A549 (cell line): ENCODE data around the gene ZNF618. TPM values are rescaled to one million over a fixed set of nuclear protein-coding genes. Genes with fewer than 3 reads are reported as not detected.

ENCODE experiments used
- ATAC-seq, 2 experiments: fragments of 200-7000 bp in 1 of 2; fragments of >200 bp in 1 of 2; cut with Nextera tagmentation in 1 of 2; cut with Tn5 transposase in 1 of 2; 3 replicates each; pipeline versions ENCODE4 v1.8.0 to v1.9.1; 2018 to 2020; ENCODE audit warnings: mild to moderate bottlenecking in 1 of 2, moderate library complexity in 1 of 2
- CTCF ChIA-PET: fragments of 300-600 bp; sonication (Branson Sonifier 250); formaldehyde crosslinking; extraction: SDS; loops from one replicate; lab custom pipeline; 2021; ENCODE audit warnings: antibody characterized with exemption, inconsistent platforms; lab: Yijun Ruan, JAX
- POLR2A ChIA-PET: fragments of 350-600 bp; formaldehyde crosslinking; extraction: SDS; loops from one replicate; lab custom pipeline; 2021; ENCODE audit warnings: antibody characterized with exemption, inconsistent platforms; lab: Yijun Ruan, JAX
- DNase-seq, 2 experiments: peaks; one replicate each; pipeline versions ENCODE4 v3.0.0 to v3.0.0-alpha.2; 2011 to 2016; ENCODE audit warnings: low read depth in 1 of 2, low spot score in 1 of 2
- FAIRE-seq: peaks from 2 replicates; lab custom pipeline; 2011; peaks lifted over from hg19 to GRCh38; lab: Jason Lieb, UNC
- H3K27ac ChIP-seq, 2 experiments: fragments of >200 bp; sonication (Bioruptor Twin); formaldehyde crosslinking; 3 replicates each; pipeline ENCODE4 v1.5.1; 2016 to 2017
- H3K4me1 ChIP-seq: fragments of >200 bp; sonication (Bioruptor Twin); formaldehyde crosslinking; 3 replicates; pipeline ENCODE4 v1.6.1; 2016
- H3K4me2 ChIP-seq: fragments of >200 bp; sonication (Bioruptor Twin); formaldehyde crosslinking; 3 replicates; pipeline ENCODE4 v1.6.1; 2016
- H3K4me3 ChIP-seq: fragments of >200 bp; sonication (Bioruptor Twin); formaldehyde crosslinking; 3 replicates; pipeline ENCODE4 v1.5.1; 2016
- H3K9me3 ChIP-seq: fragments of >200 bp; sonication (Bioruptor Twin); formaldehyde crosslinking; 3 replicates; pipeline ENCODE4 v1.6.1; 2016
- BHLHE40 ChIP-seq: IDR thresholded peaks from 2 replicates; pipeline ENCODE4 v1.6.1; 2012; ENCODE audit warnings: low read depth, low read length, inconsistent platforms
- CBX2 ChIP-seq: fragments of 200-600 bp; sonication (generic); IDR thresholded peaks from 2 replicates; pipeline ENCODE4 v1.6.1; 2016; ENCODE audit warnings: low read depth, mild to moderate bottlenecking, borderline replicate concordance
- EHF ChIP-seq: fragments of 250-450 bp; sonication (Bioruptor Pico); IDR thresholded peaks from 2 replicates; pipeline ENCODE4 v1.5.0; 2020; ENCODE audit warnings: mild to moderate bottlenecking
- EP300 ChIP-seq, 2 experiments: fragments of >200 bp; sonication (Bioruptor Twin); formaldehyde crosslinking; IDR thresholded peaks; 2 replicates in 1 of 2; 3 replicates in 1 of 2; pipeline ENCODE4 v1.6.1; 2016 to 2017
- FOSB ChIP-seq: fragments of 250-450 bp; sonication (Bioruptor Pico); IDR thresholded peaks from 2 replicates; pipeline ENCODE4 v1.5.0; 2020; ENCODE audit warnings: mild to moderate bottlenecking, moderate library complexity
- GATA3 ChIP-seq: IDR thresholded peaks from 2 replicates; pipeline ENCODE4 v1.6.1; 2012; ENCODE audit warnings: borderline replicate concordance
- HDAC2 ChIP-seq: fragments of 200-600 bp; sonication (generic); IDR thresholded peaks from 2 replicates; pipeline ENCODE4 v1.6.1; 2016
- HOXA7 ChIP-seq: fragments of 250-450 bp; sonication (Bioruptor Pico); IDR thresholded peaks from 2 replicates; pipeline ENCODE4 v1.5.0; 2020; ENCODE audit warnings: mild to moderate bottlenecking, moderate library complexity
- HOXB5 ChIP-seq: fragments of 250-450 bp; sonication (Bioruptor Pico); IDR thresholded peaks from 2 replicates; pipeline ENCODE4 v1.5.0; 2020; ENCODE audit warnings: mild to moderate bottlenecking, moderate library complexity
- JUN ChIP-seq, 2 experiments: fragments of >200 bp; sonication (Bioruptor Twin); formaldehyde crosslinking; IDR thresholded peaks; 2 replicates in 1 of 2; 3 replicates in 1 of 2; pipeline ENCODE4 v1.6.1; 2016 to 2017
- MAZ ChIP-seq: fragments of 150-350 bp; IDR thresholded peaks from 2 replicates; pipeline ENCODE4 v1.6.1; 2014; ENCODE audit warnings: antibody characterized with exemption, low read depth, low read length, borderline replicate concordance
- NFE2L2 ChIP-seq: fragments of 150-350 bp; conservative IDR thresholded peaks from 2 replicates; pipeline ENCODE4 v1.6.1; 2014; ENCODE audit warnings: low read length
- POLR2A ChIP-seq: IDR thresholded peaks from 2 replicates; pipeline ENCODE4 v1.6.1; 2012; ENCODE audit warnings: mild to moderate bottlenecking, low read length
- RAD21 ChIP-seq, 2 experiments: fragments of >200 bp in 1 of 2; sonication (Bioruptor Twin) in 1 of 2; formaldehyde crosslinking in 1 of 2; IDR thresholded peaks in 1 of 2; conservative IDR thresholded peaks in 1 of 2; 2 replicates in 1 of 2; 3 replicates in 1 of 2; pipeline ENCODE4 v1.6.1; 2012 to 2018; ENCODE audit warnings: inconsistent platforms in 1 of 2
- RARB ChIP-seq: fragments of 250-450 bp; sonication (Bioruptor Pico); IDR thresholded peaks from 2 replicates; pipeline ENCODE4 v1.8.0; 2021; ENCODE audit warnings: mild to moderate bottlenecking, moderate library complexity
- RNF2 ChIP-seq: fragments of 200-600 bp; sonication (generic); IDR thresholded peaks from 2 replicates; pipeline ENCODE4 v1.6.1; 2016; ENCODE audit warnings: low read depth, mild to moderate bottlenecking, antibody characterized with exemption, moderate library complexity, borderline replicate concordance
- SMC3 ChIP-seq: fragments of >200 bp; sonication (Bioruptor Twin); formaldehyde crosslinking; IDR thresholded peaks from 3 replicates; pipeline ENCODE4 v1.6.1; 2018; ENCODE audit warnings: inconsistent platforms
- SREBF2 ChIP-seq: fragments of 450-650 bp; IDR thresholded peaks from 2 replicates; pipeline ENCODE4 v1.6.1; 2014; ENCODE audit warnings: mild to moderate bottlenecking, moderate library complexity
- ZFP36 ChIP-seq: fragments of 450-650 bp; IDR thresholded peaks from 2 replicates; pipeline ENCODE4 v1.6.1; 2014; ENCODE audit warnings: borderline replicate concordance; ENCODE audit not compliant: partially characterized antibody
- WGBS: methylation state at CpG from one replicate; pipeline ENCODE4 v1.1.6; 2017; ENCODE audit errors: missing lambda C conversion rate; 5-methylcytosine and 5-hydroxymethylcytosine counted together
- polyA plus RNA-seq, 4 experiments: library from polyadenylated mRNA; depleted of rRNA in 3 of 4; stranded (reverse); fragments of >200 nt; fragmentation: RNase III in 1 of 4; extraction: RNeasy Plus Mini Kit Qiagen cat#74134 plus additional on column Dnase treatment in 1 of 4; gene quantifications; 2 replicates in 3 of 4; 3 replicates in 1 of 4; pipeline ENCODE4 v1.2.3, GENCODE V29; 2011 to 2017
- TF ChIP-seq, protein P1 (sequence below): IDR thresholded peaks from 2 replicates; pipeline ENCODE4 v1.6.1; 2012; ENCODE audit warnings: low read depth, borderline replicate concordance
- TF ChIP-seq, protein P2 (sequence below): fragments of 450-650 bp; IDR thresholded peaks from 2 replicates; pipeline ENCODE4 v1.6.1; 2014; ENCODE audit warnings: antibody characterized with exemption
- TF ChIP-seq, protein P3 (sequence below): fragments of 200-600 bp; sonication (generic); IDR thresholded peaks from 2 replicates; pipeline ENCODE4 v1.6.1; 2016; ENCODE audit warnings: antibody characterized with exemption, mild to moderate bottlenecking, moderate library complexity
- TF ChIP-seq, protein P4 (sequence below): fragments of >200 bp; sonication (Bioruptor Twin); formaldehyde crosslinking; IDR thresholded peaks from 2 replicates; pipeline ENCODE4 v1.6.1; 2016
- TF ChIP-seq, protein P5 (sequence below): fragments of 250-450 bp; sonication (Bioruptor Pico); IDR thresholded peaks from 2 replicates; pipeline ENCODE4 v1.5.0; 2020; ENCODE audit warnings: low read depth, mild to moderate bottlenecking, moderate library complexity

ZNF618 gene
- polyA plus RNA-seq, 2 of the 4 experiments (the other 2 are of a cell fraction): 9.0 to 10.0 TPM

DNA sequence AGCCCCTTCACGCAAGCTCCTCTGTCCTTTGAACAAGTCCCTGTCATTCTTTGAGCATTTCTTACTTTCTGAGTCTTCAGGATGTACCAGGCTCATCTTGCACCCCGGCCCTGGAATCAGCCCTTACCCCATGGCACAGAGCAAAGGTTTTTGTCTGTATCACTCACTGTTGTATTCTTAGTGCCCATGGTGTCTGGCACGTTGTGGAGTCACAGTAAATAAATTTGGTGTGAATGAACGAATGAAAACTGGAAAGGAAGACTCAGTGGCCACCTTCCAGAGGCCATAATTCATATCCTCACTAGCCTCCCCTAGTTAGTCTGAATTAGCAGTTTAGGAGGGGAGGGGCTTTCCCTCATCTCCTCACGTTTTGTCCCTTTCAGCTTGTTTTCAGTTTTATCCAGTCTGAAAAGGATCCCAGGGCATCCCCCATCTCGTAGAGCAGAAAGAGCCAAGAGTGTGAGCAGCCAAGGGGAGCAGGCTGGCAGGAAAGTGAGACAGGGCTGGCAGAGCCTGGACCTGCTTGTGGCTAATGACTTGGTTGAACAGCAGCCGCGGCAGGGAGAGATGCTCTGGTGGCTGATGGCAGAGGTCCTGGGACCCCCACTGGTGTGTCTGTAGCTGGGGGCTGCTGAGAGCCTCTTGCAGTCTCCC lies 42.7 kb downstream of the ZNF618 start:
- no peaks in the 10 kb centered on the region for H3K4me1 ChIP-seq
- H3K27ac ChIP-seq: no peak overlapping the region
- ATAC-seq (no peak), DNase-seq (no peak), FAIRE-seq (no peak)
- WGBS: 82% methylated on average over 8 of the region's 8 CpGs
- no peak overlapping the region for H3K4me2 ChIP-seq
- 0 out of 3 replicates have a peak, but pooled peaks cover 4% of the 10 kb centered on the region for H3K9me3 ChIP-seq
- POLR2A ChIA-PET: no interaction called here
- CTCF ChIA-PET: no interaction called here
- no peak overlapping the region for H3K4me3 ChIP-seq
- TF ChIP-seq JUN (IDR thresholded peaks at IDR 0.05) (no peak), RNF2 (no peak), HOXA7 (CRISPR knock-in tag) (no peak), HDAC2 (no peak), POLR2A (no peak), EHF (CRISPR knock-in tag) (no peak), ZFP36 (no peak)
- TF ChIP-seq, protein P1, sequence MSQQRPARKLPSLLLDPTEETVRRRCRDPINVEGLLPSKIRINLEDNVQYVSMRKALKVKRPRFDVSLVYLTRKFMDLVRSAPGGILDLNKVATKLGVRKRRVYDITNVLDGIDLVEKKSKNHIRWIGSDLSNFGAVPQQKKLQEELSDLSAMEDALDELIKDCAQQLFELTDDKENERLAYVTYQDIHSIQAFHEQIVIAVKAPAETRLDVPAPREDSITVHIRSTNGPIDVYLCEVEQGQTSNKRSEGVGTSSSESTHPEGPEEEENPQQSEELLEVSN: no peak
- TF ChIP-seq, protein P2, sequence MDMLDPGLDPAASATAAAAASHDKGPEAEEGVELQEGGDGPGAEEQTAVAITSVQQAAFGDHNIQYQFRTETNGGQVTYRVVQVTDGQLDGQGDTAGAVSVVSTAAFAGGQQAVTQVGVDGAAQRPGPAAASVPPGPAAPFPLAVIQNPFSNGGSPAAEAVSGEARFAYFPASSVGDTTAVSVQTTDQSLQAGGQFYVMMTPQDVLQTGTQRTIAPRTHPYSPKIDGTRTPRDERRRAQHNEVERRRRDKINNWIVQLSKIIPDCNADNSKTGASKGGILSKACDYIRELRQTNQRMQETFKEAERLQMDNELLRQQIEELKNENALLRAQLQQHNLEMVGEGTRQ: no peak

DNA sequence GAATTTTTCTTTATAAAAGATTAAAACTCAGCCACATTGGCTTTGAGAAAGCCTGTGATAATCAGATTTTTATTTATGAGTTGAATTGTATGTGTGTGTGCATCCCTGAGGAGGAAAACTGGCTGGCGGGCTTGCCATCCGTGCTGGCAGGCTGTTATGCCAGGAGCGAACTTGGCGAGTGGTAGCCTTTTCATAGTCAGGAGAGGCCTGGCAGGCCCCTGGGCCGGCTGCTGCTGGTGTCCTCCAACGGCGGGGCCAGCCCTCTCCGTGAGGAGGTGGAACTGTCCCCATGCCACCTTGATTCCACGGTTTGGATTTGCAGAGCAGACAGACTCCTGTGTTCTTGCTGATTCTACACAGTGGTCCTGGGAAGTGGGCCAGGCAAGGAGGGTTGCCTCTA lies 43.3 kb downstream of the ZNF618 start:
- Histone ChIP-seq H3K4me1 (no peaks in the 10 kb centered on the region), H3K4me2 (no peak overlapping the region), H3K9me3 (0 out of 3 replicates have a peak, but pooled peaks cover 4% of the 10 kb centered on the region), H3K4me3 (no peak overlapping the region)
- ATAC-seq (no peak), FAIRE-seq (no peak)
- WGBS: 96% methylated on average over 4 of the region's 9 CpGs
- CTCF ChIA-PET: interaction anchor here (0.6 kb wide), 1 partner anchor 14 kb away, joined by 3 read pairs; no protein-coding TSS in a partner anchor
- POLR2A ChIA-PET: no interaction called here
- TF ChIP-seq MAZ (no peak), SMC3 (no peak), HDAC2 (no peak), BHLHE40 (no peak), HOXB5 (CRISPR knock-in tag) (no peak), GATA3 (no peak), EHF (CRISPR knock-in tag) (no peak), NFE2L2 (no peak), FOSB (CRISPR knock-in tag) (no peak), RARB (CRISPR knock-in tag) (no peak), POLR2A (no peak), SREBF2 (no peak), EP300 (IDR thresholded peaks at IDR 0.05) (no peak), RAD21 (conservative IDR thresholded peaks at IDR 0.05 in 1 of 2, IDR thresholded peaks at IDR 0.05 in 1 of 2) (no peak), HOXA7 (CRISPR knock-in tag) (no peak), CBX2 (no peak)
- TF ChIP-seq, protein P3, sequence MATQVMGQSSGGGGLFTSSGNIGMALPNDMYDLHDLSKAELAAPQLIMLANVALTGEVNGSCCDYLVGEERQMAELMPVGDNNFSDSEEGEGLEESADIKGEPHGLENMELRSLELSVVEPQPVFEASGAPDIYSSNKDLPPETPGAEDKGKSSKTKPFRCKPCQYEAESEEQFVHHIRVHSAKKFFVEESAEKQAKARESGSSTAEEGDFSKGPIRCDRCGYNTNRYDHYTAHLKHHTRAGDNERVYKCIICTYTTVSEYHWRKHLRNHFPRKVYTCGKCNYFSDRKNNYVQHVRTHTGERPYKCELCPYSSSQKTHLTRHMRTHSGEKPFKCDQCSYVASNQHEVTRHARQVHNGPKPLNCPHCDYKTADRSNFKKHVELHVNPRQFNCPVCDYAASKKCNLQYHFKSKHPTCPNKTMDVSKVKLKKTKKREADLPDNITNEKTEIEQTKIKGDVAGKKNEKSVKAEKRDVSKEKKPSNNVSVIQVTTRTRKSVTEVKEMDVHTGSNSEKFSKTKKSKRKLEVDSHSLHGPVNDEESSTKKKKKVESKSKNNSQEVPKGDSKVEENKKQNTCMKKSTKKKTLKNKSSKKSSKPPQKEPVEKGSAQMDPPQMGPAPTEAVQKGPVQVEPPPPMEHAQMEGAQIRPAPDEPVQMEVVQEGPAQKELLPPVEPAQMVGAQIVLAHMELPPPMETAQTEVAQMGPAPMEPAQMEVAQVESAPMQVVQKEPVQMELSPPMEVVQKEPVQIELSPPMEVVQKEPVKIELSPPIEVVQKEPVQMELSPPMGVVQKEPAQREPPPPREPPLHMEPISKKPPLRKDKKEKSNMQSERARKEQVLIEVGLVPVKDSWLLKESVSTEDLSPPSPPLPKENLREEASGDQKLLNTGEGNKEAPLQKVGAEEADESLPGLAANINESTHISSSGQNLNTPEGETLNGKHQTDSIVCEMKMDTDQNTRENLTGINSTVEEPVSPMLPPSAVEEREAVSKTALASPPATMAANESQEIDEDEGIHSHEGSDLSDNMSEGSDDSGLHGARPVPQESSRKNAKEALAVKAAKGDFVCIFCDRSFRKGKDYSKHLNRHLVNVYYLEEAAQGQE: no peak
- TF ChIP-seq, protein P4, sequence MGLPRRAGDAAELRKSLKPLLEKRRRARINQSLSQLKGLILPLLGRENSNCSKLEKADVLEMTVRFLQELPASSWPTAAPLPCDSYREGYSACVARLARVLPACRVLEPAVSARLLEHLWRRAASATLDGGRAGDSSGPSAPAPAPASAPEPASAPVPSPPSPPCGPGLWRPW: no peak
- TF ChIP-seq, protein P2: no peak
- TF ChIP-seq, protein P5, sequence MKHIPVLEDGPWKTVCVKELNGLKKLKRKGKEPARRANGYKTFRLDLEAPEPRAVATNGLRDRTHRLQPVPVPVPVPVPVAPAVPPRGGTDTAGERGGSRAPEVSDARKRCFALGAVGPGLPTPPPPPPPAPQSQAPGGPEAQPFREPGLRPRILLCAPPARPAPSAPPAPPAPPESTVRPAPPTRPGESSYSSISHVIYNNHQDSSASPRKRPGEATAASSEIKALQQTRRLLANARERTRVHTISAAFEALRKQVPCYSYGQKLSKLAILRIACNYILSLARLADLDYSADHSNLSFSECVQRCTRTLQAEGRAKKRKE (CRISPR knock-in tag): no peak
- TF ChIP-seq, all 56 proteins: peak for 0
- DNase-seq: no peak
- H3K27ac ChIP-seq: no peak overlapping the region
